HepG2 (cell line): ENCODE data around the gene HNRNPR. TPM values are rescaled to one million over a fixed set of nuclear protein-coding genes. Genes with fewer than 3 reads are reported as not detected.

ENCODE experiments used
- FOXC1 ChIP-seq: sonication (generic); formaldehyde crosslinking; IDR thresholded peaks from 2 replicates; pipeline ENCODE4 v1.8.0; 2022; ENCODE audit warnings: mild to moderate bottlenecking, missing genetic modification reagents, borderline replicate concordance
- GATA4 ChIP-seq: sonication (generic); IDR thresholded peaks from 2 replicates; pipeline ENCODE4 v1.6.1; 2016; ENCODE audit warnings: antibody characterized with exemption, low read depth, borderline replicate concordance
- GTF2F1 ChIP-seq: fragments of 150-350 bp; IDR thresholded peaks from 2 replicates; pipeline ENCODE4 v1.6.1; 2014; ENCODE audit warnings: low read length
- IKZF1 ChIP-seq: fragments of 450-650 bp; IDR thresholded peaks from 2 replicates; pipeline ENCODE4 v1.7.1; 2016
- KDM3A ChIP-seq: IDR thresholded peaks from 2 replicates; pipeline ENCODE4 v1.6.1; 2018; ENCODE audit warnings: low read depth, missing compliant biosample characterization
- MEIS1 ChIP-seq: sonication (generic); formaldehyde crosslinking; IDR thresholded peaks from 2 replicates; pipeline ENCODE4 v1.9.0; 2021; ENCODE audit warnings: mild to moderate bottlenecking, missing genetic modification reagents, moderate library complexity, borderline replicate concordance
- MEIS2 ChIP-seq: sonication (generic); formaldehyde crosslinking; IDR thresholded peaks from 2 replicates; pipeline ENCODE4 v1.9.0; 2021; ENCODE audit warnings: mild to moderate bottlenecking, missing genetic modification reagents
- MTA1 ChIP-seq: sonication (generic); formaldehyde crosslinking; IDR thresholded peaks from 2 replicates; pipeline ENCODE4 v1.4.0; 2020; ENCODE audit warnings: missing genetic modification reagents, mild to moderate bottlenecking, borderline replicate concordance
- MTF2 ChIP-seq: sonication (generic); formaldehyde crosslinking; IDR thresholded peaks from 2 replicates; pipeline ENCODE4 v1.5.0; 2020; ENCODE audit warnings: missing genetic modification reagents, borderline replicate concordance
- SALL1 ChIP-seq: sonication (generic); formaldehyde crosslinking; IDR thresholded peaks from 2 replicates; pipeline ENCODE4 v1.8.0; 2022; ENCODE audit warnings: mild to moderate bottlenecking, missing genetic modification reagents
- SRSF1 ChIP-seq: fragments of 200-400 bp; formaldehyde crosslinking; optimal IDR thresholded peaks from 2 replicates; pipeline ENCODE3; 2017; ENCODE audit warnings: mild to moderate bottlenecking, low read depth, low read length, moderate library complexity
- TCF12 ChIP-seq, 2 experiments: fragments of 450-650 bp in 1 of 2; sonication (generic) in 1 of 2; formaldehyde crosslinking in 1 of 2; IDR thresholded peaks; 2 replicates each; pipeline versions ENCODE4 v1.6.1 to v1.8.0; 2017 to 2022; ENCODE audit warnings: antibody characterized with exemption in 1 of 2, mild to moderate bottlenecking in 1 of 2, missing genetic modification reagents in 1 of 2, moderate library complexity in 1 of 2
- TOPORS ChIP-seq: sonication (generic); formaldehyde crosslinking; IDR thresholded peaks from 2 replicates; pipeline ENCODE4 v1.8.0; 2023; ENCODE audit warnings: mild to moderate bottlenecking, missing genetic modification reagents
- ZBTB3 ChIP-seq: sonication (generic); formaldehyde crosslinking; IDR thresholded peaks from 2 replicates; pipeline ENCODE4 v1.4.0; 2020; ENCODE audit warnings: low read depth, mild to moderate bottlenecking, moderate library complexity, missing genetic modification reagents, borderline replicate concordance
- ZNF160 ChIP-seq: sonication (generic); formaldehyde crosslinking; IDR thresholded peaks from 2 replicates; pipeline ENCODE4 v1.8.0; 2022; ENCODE audit warnings: mild to moderate bottlenecking, inconsistent platforms, missing genetic modification reagents
- ZNF432 ChIP-seq: sonication (generic); formaldehyde crosslinking; IDR thresholded peaks from 2 replicates; pipeline ENCODE4 v1.5.0; 2020; ENCODE audit warnings: missing genetic modification reagents, mild to moderate bottlenecking, borderline replicate concordance
- ZNF619 ChIP-seq: sonication (generic); formaldehyde crosslinking; IDR thresholded peaks from 2 replicates; pipeline ENCODE4 v1.4.0; 2020; ENCODE audit warnings: mild to moderate bottlenecking, missing genetic modification reagents
- ZNF850 ChIP-seq: sonication (generic); formaldehyde crosslinking; conservative IDR thresholded peaks from 2 replicates; pipeline ENCODE4 v1.9.0; 2021; ENCODE audit warnings: mild to moderate bottlenecking, missing genetic modification reagents
- polyA plus RNA-seq, 8 experiments: library from polyadenylated mRNA; depleted of rRNA in 3 of 8; stranded (reverse) in 7 of 8; unstranded in 1 of 8; fragments of >200 nt; fragmentation: Illumina TruSeq in 4 of 8; extraction: Trizol in 4 of 8; gene quantifications; 2 replicates each; pipeline versions ENCODE4 v1.2.1 to v1.2.3, GENCODE V29; 2011 to 2016; ENCODE audit warnings: low read depth in 4 of 8, missing spikeins in 1 of 8, mixed read lengths in 1 of 8; ENCODE audit not compliant: insufficient read depth in 1 of 8
- total RNA-seq, 5 experiments: library from RNA; depleted of rRNA; stranded (reverse); fragments of >200 nt; fragmentation: Illumina TruSeq; extraction: Trizol; gene quantifications; 2 replicates each; pipeline ENCODE4 v1.2.3, GENCODE V29; 2016; ENCODE audit warnings: low read depth in 1 of 5
- TF ChIP-seq, protein P1 (sequence below): IDR thresholded peaks from 2 replicates; pipeline ENCODE4 v1.6.1; 2016; ENCODE audit warnings: missing biosample characterization, missing genetic modification reagents, low read depth
- TF ChIP-seq, protein P2 (sequence below): sonication (generic); formaldehyde crosslinking; IDR thresholded peaks from 2 replicates; pipeline ENCODE4 v1.8.1; 2023; ENCODE audit warnings: mild to moderate bottlenecking, missing genetic modification reagents, borderline replicate concordance
- TF ChIP-seq, protein P3 (sequence below): IDR thresholded peaks from 2 replicates; pipeline ENCODE4 v1.6.1; 2016; ENCODE audit warnings: low read depth, borderline replicate concordance
- TF ChIP-seq, protein P4 (sequence below): sonication (generic); formaldehyde crosslinking; IDR thresholded peaks from 2 replicates; pipeline ENCODE4 v1.9.0; 2021; ENCODE audit warnings: mild to moderate bottlenecking, missing genetic modification reagents

The HNRNPR gene
- total and polyA plus RNA-seq, 2 of the 13 experiments (the other 11 are each of a cell fraction or from before 2014, with no cell fraction given) = 133 to 216 TPM

DNA sequence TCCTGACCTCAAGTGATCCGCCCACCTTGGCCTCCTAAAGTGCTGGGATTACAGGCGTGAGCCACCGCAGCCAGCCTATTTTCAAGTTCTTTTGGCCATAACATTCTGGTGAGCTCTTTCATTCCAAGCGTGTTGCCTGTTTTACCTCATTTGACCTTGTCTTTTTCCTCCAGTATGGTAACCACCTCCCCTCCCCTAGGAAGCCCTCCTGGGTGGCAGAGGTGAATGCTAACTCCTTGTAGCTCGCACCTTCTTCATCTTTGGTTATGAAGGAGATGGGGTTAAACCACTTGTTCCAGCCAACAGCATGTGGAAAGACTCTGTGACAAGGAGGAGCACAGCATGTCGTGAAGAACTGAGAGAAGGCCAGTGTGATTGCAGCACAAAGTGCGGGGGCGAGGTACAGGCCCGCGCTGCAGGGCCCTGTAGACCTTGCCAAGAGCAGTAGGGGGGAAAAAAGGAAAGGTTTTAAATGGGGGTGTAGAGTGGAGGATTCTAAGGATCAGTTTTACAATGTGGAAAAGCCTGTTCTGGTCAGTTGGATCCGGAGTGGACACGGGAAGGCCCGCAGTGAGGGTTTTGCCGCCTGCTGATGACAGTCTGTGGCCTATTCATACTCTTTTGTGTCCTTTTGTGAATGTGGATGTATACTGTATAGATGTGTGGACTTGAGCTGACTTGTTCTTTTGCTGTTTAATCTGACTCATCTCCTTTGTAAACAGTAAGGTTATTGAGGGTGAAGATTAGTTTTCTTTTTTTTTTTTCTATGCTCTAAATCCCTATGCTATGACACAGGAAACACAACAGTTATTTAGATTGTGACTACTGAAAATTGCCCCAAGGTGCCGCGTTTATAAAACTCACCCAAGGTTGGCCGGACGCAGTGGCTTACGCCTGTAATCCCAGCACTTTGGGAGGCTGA lies 33.1 kb upstream of the HNRNPR start (continued):
- TF ChIP-seq, protein P1, sequence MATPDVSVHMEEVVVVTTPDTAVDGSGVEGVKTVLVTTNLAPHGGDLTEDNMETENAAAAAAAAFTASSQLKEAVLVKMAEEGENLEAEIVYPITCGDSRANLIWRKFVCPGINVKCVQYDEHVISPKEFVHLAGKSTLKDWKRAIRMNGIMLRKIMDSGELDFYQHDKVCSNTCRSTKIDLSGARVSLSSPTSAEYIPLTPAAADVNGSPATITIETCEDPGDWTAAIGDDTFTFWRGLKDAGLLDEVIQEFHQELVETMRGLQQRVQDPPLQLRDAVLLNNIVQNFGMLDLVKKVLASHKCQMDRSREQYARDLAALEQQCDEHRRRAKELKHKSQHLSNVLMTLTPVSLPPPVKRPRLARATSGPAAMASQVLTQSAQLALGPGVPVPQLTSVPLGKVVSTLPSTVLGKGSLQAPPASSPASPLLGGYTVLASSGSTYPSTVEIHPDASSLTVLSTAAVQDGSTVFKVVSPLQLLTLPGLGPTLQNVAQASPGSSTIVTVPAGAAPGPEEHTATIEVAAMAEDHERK (CRISPR knock-in tag) = no peak
- TF ChIP-seq, protein P2, sequence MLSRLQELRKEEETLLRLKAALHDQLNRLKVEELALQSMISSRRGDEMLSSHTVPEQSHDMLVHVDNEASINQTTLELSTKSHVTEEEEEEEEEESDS = no peak
- no peak for TF ChIP-seq MTA1 (CRISPR knock-in tag)
- peak; percentile 23; the same call in 1 of the 2 replicates for TF ChIP-seq SALL1
- no peak for TF ChIP-seq KDM3A (CRISPR knock-in tag)
- TF ChIP-seq ZNF850 (CRISPR knock-in tag) = no peak
- no peak for TF ChIP-seq GATA4
- TF ChIP-seq, protein P3, sequence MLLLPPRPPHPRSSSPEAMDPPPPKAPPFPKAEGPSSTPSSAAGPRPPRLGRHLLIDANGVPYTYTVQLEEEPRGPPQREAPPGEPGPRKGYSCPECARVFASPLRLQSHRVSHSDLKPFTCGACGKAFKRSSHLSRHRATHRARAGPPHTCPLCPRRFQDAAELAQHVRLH (CRISPR knock-in tag) = no peak
- no peak for TF ChIP-seq MEIS2 (CRISPR knock-in tag)
- TF ChIP-seq SRSF1 = no peak
- no peak for TF ChIP-seq MEIS1
- TF ChIP-seq ZNF619 (CRISPR knock-in tag) = no peak
- TF ChIP-seq FOXC1 (CRISPR knock-in tag) = no peak
- TF ChIP-seq GTF2F1 = no peak
- no peak for TF ChIP-seq ZBTB3
- TF ChIP-seq ZNF160 (CRISPR knock-in tag) = no peak
- TF ChIP-seq ZNF432 (CRISPR knock-in tag) = no peak
- no peak for TF ChIP-seq MTF2 (CRISPR knock-in tag)
- no peak for TF ChIP-seq IKZF1
- TF ChIP-seq, protein P4, sequence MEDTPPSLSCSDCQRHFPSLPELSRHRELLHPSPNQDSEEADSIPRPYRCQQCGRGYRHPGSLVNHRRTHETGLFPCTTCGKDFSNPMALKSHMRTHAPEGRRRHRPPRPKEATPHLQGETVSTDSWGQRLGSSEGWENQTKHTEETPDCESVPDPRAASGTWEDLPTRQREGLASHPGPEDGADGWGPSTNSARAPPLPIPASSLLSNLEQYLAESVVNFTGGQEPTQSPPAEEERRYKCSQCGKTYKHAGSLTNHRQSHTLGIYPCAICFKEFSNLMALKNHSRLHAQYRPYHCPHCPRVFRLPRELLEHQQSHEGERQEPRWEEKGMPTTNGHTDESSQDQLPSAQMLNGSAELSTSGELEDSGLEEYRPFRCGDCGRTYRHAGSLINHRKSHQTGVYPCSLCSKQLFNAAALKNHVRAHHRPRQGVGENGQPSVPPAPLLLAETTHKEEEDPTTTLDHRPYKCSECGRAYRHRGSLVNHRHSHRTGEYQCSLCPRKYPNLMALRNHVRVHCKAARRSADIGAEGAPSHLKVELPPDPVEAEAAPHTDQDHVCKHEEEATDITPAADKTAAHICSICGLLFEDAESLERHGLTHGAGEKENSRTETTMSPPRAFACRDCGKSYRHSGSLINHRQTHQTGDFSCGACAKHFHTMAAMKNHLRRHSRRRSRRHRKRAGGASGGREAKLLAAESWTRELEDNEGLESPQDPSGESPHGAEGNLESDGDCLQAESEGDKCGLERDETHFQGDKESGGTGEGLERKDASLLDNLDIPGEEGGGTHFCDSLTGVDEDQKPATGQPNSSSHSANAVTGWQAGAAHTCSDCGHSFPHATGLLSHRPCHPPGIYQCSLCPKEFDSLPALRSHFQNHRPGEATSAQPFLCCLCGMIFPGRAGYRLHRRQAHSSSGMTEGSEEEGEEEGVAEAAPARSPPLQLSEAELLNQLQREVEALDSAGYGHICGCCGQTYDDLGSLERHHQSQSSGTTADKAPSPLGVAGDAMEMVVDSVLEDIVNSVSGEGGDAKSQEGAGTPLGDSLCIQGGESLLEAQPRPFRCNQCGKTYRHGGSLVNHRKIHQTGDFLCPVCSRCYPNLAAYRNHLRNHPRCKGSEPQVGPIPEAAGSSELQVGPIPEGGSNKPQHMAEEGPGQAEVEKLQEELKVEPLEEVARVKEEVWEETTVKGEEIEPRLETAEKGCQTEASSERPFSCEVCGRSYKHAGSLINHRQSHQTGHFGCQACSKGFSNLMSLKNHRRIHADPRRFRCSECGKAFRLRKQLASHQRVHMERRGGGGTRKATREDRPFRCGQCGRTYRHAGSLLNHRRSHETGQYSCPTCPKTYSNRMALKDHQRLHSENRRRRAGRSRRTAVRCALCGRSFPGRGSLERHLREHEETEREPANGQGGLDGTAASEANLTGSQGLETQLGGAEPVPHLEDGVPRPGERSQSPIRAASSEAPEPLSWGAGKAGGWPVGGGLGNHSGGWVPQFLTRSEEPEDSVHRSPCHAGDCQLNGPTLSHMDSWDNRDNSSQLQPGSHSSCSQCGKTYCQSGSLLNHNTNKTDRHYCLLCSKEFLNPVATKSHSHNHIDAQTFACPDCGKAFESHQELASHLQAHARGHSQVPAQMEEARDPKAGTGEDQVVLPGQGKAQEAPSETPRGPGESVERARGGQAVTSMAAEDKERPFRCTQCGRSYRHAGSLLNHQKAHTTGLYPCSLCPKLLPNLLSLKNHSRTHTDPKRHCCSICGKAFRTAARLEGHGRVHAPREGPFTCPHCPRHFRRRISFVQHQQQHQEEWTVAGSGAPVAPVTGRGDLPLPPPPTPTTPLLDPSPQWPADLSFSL (CRISPR knock-in tag) = no peak
- no peak for TF ChIP-seq TCF12 (IDR thresholded peaks at IDR 0.05)
- no peak for TF ChIP-seq TCF12 (CRISPR knock-in tag; IDR thresholded peaks at IDR 0.05)
- no peak for TF ChIP-seq TOPORS
